ENCODE data around the gene SCIN. TPM values are rescaled to one million over a fixed set of nuclear protein-coding genes. Genes with fewer than 3 reads are reported as not detected.
"Not testable (repeated sequence)": the region's sequence is repeated elsewhere in the genome, so short reads cannot be mapped to it uniquely, and the experiment has no call there.

Gene SCIN
- total RNA-seq, 1 experiment from 2014 or later = not detected

GRCh38 chr7:12686234-12686890 is 115.8 kb downstream of the SCIN start:
- DNase-seq (ENCODE audit: extremely low read depth, low read depth) = peak; percentile 96

GRCh38 chr7:12686891-12687717 is 116.6 kb downstream of the SCIN start, which contains the start of gene ARL4A:
TSS of gene ARL4A (plus strand) at chr7:12687633. CDS start at chr7:12688255, 622 bp downstream.
- peak; percentile 99 for DNase-seq (ENCODE audit: extremely low read depth, low read depth)

GRCh38 chr7:12687718-12688171 is 117.2 kb downstream of the SCIN start:
- no peak for DNase-seq (ENCODE audit: extremely low read depth, low read depth)

- not testable (repeated sequence) for DNase-seq (ENCODE audit: extremely low read depth, low read depth)
Observed at GRCh38 chr7:12688485-12689170, 118.1 kb downstream of the SCIN start.

GRCh38 chr7:12689451-12689850 is 118.9 kb downstream of the SCIN start:
- no peak for DNase-seq (ENCODE audit: extremely low read depth, low read depth)

GRCh38 chr7:12690041-12690878 is 119.7 kb downstream of the SCIN start:
- no peak for DNase-seq (ENCODE audit: extremely low read depth, low read depth)

GRCh38 chr7:12691388-12691787 is 120.9 kb downstream of the SCIN start:
- DNase-seq (ENCODE audit: extremely low read depth, low read depth) = not testable (repeated sequence)

GRCh38 chr7:12692035-12692434 is 121.5 kb downstream of the SCIN start:
- DNase-seq (ENCODE audit: extremely low read depth, low read depth) = no peak

- DNase-seq (ENCODE audit: extremely low read depth, low read depth) = no peak
Observed at GRCh38 chr7:12692479-12693259, 122.1 kb downstream of the SCIN start.

- DNase-seq (ENCODE audit: extremely low read depth, low read depth) = no peak
Observed at GRCh38 chr7:12694817-12695216, 124.3 kb downstream of the SCIN start.

- no peak for DNase-seq (ENCODE audit: extremely low read depth, low read depth)
Observed at GRCh38 chr7:12695965-12696364, 125.4 kb downstream of the SCIN start.

- DNase-seq (ENCODE audit: extremely low read depth, low read depth) = no peak
Observed at GRCh38 chr7:12699299-12699698, 128.8 kb downstream of the SCIN start.

- DNase-seq (ENCODE audit: extremely low read depth, low read depth) = no peak
Observed at GRCh38 chr7:12701433-12701832, 130.9 kb downstream of the SCIN start.

- DNase-seq (ENCODE audit: extremely low read depth, low read depth) = no peak
Observed at GRCh38 chr7:12703881-12704280, 133.4 kb downstream of the SCIN start.

GRCh38 chr7:12705878-12706277 is 135.4 kb downstream of the SCIN start:
- no peak for DNase-seq (ENCODE audit: extremely low read depth, low read depth)

GRCh38 chr7:12706900-12707536 is 136.5 kb downstream of the SCIN start:
- no peak for DNase-seq (ENCODE audit: extremely low read depth, low read depth)

- no peak for DNase-seq (ENCODE audit: extremely low read depth, low read depth)
Observed at GRCh38 chr7:12708314-12708713, 137.8 kb downstream of the SCIN start.
